ENCODE data around the gene AFF4.

GRCh38 chr5:132825834-132826391, 137.5 kb downstream of the AFF4 start:
- no peak for TF ChIP-seq CTCF (IDR thresholded peaks at IDR 0.05)
- no peak for TF ChIP-seq POLR2A (IDR thresholded peaks at IDR 0.05)
